Right ventricle myocardium inferior (tissue), 1 donor: ENCODE measurements around the gene ATR. TPM values are rescaled to one million over a fixed set of nuclear protein-coding genes. Genes with fewer than 3 reads are reported as not detected.
"Not testable (repeated sequence)": the region's sequence is repeated elsewhere in the genome, so short reads cannot be mapped to it uniquely, and the experiment has no call there.

ENCODE experiments used
- ATAC-seq: fragments of 200-7000 bp; cut with Tn5 transposase; one replicate; pipeline ENCODE4 v1.9.1; 2020; ENCODE audit warnings: mild to moderate bottlenecking, moderate library complexity
- DNase-seq: peaks from one replicate; pipeline ENCODE4 v3.0.0; 2021; ENCODE audit errors: missing footprints
- intact Hi-C: fragments of 100-400 bp; cut with DNase I; formaldehyde crosslinking; loops from one replicate; pipeline ENCODE4 v1.11.0; 2022
- long read RNA-seq: library from polyadenylated mRNA; unstranded; transcript quantifications from one replicate; pipeline ENCODE4 v2.0.0, GENCODE V29; 2021
- total RNA-seq: library from RNA; stranded (reverse); fragmentation: NEBNext Ultra II Directional; extraction: Animal tissue kit (Norgen Biotek cat#: 25700); gene quantifications from one replicate; pipeline ENCODE4 v1.2.1, GENCODE V29; 2021
- donor health status: DM: no; HTN: yes; CAD: no; lungs with severe emphysema.

Gene ATR
- total RNA-seq = 8.5 TPM
- long read RNA-seq, partial matches to known transcripts = 1 of 2 reads
- long read RNA-seq, other reads (novel, unspliced or antisense) = 1 of 2 reads

DNA sequence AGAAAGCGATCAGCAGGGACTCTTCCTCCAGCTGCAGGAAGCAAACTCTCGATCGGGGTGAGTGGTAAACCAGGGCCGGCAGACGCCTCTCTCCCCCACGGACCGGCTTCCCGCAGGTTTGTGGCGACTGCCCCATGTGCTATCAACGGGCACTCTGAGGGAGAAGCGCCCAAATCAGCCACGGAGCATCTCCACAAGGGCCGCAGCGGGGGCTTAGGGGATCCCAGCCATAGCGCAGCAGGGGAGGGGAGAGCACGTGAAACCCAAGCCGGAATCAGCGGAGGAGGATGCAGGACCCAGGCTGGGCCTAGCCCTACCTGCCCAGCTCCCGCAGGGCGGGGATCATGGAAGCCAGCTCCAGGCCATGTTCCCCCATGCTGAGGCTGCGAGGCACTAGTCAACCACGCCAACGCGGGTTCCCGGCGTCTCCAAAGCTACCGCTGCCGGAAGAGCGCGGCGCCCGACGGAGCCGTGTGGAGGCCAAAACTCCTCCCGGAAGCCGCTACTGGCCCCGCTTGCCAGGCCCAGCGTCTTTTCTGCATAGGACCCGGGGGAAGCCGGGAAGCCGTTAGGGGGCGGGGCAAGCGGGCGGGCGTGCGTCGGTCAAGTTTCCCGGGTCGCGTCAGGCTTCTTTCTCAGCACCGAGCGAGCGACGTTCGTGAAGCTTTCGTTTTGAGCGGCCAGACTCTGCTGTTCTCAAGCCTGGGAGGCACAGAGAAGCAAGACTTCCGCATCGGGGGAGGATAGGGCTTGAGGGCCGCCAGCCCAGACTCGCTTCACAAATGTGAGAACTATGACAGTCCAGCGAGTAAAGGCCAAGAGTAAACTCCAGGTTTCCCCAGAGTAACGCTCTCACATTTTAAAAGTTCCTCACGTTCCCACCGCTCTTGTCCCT is at the start of gene ATR:
Gene ATR (minus strand): TSS at position 405 of the 895 bp plus-strand sequence. CDS start 29 bp downstream, at position 376.
- DNase-seq = peak; percentile 98
- intact Hi-C loops = loop anchor here (5.0 kb wide), 1 partner anchor 424 kb away; the partner anchor contains the start of gene U2SURP
- ATAC-seq = peak; percentile 99

DNA sequence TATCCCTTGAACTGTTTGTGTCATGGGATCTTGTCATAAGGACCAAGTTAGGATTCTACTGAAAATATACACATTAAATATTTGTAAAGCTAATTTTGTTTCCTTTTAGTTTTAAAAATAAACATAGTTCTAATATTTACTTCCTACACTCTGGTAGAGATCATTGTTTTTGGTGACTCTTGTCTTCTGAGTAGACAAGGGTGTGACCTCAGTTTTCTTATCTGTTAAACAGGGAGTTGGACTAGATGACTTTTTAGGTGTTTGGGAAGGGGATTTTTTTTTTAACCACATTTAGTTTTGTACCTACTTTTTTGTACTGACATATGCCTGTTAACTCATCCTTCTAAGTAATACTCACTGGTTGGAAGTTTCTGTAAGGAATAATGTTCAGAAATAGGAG is 48.4 kb upstream of the ATR start:
- intact Hi-C loops = no loop called here
- DNase-seq (no peak), ATAC-seq (no peak)

DNA sequence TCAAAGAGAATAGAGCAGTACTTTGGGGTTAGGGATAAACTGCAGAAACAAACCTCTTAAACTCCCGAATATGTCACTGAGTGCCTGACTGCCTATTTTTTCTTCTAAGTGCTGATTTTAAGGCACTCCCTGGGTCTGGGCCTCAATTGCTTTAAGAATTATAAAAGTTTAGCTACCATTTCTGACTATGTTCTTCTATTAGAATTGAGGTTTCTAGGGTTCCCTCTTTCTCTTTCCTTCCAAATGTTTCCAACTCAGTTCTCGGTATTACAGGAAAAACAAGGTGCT is 46.6 kb upstream of the ATR start:
- intact Hi-C loops = no loop called here
- ATAC-seq = no peak
- DNase-seq = no peak

DNA sequence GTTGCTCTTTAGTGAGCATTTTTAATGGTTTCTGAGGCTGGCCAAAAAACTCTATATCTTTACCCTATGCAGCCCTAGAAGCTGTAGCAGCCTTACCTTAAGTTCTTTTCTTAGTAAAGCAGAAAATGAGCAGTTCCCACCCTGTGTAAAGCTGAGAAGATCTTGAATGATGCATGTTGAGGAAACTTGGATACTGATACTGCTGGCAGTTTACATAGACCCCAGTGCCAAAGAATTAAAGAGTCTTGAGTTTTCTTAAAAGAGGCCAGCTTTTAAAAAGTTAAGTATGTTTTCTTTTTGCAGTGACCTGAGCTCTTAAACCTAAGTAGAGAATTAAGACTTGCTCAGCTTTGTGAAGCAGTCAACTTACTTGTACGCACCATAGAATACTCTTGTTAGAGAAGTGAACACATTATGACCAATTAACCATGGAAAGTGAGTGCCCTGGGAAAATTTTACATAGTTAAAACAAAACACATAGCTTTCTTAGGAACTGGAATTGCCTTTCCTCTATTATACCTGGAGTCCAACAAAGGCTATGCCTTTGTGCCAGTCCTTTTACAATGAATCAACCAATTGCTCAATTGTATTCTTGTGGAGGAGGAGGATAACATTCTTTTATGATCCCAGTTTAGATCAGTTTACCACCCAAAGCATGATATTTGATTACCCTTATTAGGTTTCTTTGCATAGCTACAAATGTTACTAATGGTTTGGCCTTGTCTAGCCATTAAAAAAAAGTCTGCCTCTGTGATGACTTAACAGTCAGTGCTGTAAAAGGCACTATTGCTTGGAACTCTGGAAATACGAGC is 46.0 kb upstream of the ATR start:
- intact Hi-C loops = no loop called here
- DNase-seq (no peak), ATAC-seq (no peak)

DNA sequence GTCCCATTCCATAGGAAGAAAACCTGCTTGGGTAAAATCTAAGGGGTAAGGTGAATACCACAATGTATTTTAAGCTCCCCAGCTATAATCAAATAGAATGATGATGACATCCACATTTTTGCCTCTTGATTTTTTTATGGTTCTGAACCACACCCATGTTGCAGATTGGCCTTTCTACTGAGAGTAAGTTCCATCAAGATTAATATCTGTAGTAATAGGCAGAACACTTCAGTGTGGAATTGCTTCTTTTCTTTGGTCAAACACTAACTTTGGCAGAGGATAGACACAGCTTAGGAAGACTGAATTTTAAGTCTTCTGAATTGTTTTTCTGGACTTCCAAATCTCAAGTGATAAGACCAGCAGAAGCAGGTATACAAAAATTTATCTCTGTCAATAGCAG is 44.7 kb upstream of the ATR start:
- intact Hi-C loops = no loop called here
- DNase-seq = no peak
- ATAC-seq = no peak

DNA sequence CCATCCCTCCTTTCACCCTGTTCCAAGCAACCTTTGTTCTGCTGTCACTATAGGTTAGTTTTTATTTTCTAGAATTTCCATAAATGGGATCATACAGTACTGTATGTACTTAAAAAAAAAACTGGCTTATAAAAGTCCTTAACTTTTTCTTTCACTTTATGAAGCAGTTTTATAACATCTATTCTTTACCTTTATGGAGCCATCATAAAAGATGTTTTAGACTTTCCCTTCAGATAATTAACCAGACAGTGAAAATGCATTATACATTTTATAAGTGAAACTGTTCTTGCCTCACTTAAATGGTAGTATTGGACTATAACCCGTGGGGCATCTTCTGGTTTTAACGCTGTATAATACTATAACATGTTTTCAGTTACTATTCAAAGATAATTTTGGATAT is 43.9 kb upstream of the ATR start:
- DNase-seq (no peak), ATAC-seq (no peak)
- intact Hi-C loops = no loop called here

DNA sequence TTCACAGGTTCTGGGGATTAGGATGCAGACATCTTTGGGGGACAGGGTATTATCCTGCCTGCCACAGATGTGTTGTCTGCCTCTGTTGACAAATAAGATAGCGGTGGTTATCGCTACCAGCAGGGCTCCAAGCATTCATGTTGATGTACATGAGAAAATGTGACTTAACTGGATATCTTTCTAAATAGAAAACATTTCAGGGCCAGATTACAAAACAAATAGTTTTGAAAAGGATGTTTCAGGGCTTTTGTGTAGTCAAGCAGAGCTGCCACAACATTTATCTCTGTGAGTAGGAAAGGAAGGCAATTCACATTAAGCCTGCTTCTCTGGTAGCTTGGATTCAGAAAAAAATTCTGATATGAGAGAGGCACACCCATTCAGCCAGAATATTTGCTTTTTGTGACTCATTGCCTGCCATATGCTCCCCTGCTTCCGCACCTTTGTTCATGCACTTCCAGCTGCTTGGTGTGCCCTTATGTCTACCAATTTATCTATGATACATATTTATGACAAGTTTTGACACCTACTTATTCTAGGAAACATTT is 40.5 kb upstream of the ATR start:
- ATAC-seq = no peak
- DNase-seq = no peak
- intact Hi-C loops = no loop called here

DNA sequence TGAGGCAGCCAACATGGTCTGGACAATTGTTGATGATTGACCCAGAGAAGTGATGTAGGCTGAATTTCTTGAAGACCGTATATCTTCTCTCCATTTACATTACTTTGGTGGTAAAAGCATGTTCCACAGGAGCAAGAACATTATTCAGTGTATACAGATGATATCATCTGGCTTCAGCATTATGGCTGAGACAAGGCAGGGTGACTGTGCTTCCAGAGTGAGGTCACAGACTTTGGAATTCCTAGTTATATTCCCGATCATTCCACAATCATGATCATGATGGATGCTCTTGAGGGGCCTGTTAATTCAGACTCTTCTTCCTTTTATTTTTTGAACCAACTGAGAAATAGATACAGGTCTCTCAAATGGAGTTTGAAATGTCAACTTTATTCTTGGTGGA is 36.6 kb upstream of the ATR start:
- intact Hi-C loops = no loop called here

DNA sequence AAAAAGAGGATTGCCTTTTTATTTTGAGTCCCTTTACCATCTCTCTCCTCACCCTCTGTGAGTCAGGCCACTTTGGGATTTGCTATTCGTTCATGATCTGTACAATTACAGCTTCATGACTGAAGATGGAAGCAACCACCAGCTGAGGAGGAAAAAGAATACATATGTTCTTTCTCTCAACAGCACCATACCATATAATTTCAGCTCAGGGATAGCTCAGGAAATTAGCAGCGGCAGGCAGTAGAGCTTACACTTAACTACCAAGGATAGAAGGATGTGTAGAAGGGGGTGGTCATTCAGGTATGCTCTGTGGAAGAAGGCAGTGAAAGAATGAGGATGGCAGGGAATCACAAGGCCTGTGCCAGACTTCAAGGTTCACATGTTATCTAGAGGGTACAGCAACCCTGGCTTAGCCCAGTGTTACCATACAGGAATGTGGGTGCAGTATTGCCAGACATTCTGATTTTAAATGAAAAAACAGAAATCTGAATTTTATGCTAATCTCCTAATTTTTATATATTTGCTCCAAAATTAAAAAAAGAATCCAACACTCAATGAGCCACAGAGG is 35.6 kb upstream of the ATR start:
- ATAC-seq = no peak
- DNase-seq = no peak
- intact Hi-C loops = no loop called here

More for the DNA sequence above, 36.6 kb upstream of the ATR start:
- DNase-seq (no peak), ATAC-seq (no peak)

DNA sequence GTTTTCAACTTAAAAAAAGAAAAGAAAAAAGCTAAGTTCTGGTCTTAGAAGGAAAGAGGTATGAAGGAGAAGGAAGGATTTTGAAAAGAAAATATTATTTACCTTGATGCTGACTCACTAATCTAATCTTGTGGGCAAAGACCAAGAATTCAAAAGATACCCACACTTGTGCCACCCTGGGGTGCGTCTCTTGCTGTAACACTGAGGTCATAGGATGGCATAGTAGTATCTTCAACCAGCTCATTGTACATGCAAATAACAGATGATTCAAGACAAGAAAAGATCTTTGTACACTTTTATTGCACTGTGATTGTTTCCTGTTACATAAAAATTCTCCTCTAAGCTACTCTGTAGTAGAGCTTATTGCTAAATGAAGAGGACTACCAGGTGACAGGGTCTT is 35.0 kb upstream of the ATR start:
- intact Hi-C loops = no loop called here
- no peak for ATAC-seq
- no peak for DNase-seq

DNA sequence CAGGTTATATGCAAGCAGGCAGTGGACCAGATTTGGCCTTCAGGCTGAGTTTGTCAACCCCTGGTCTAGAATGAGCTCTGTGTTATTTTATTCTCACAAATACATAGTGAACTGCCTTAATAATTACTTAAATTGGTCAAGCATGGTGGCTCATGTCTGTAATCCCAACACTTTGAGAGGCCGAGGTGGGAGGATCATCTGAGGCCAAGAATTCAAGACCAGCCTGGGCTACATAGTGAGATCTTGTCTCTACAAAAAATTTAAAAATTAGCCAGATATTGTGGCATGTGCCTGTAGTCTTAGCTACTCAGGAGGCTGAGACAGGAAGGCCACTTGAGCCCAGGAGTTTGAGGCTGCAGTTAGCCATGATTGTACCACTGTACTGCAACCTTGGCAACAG is 32.7 kb upstream of the ATR start:
- DNase-seq = no peak
- intact Hi-C loops = no loop called here
- ATAC-seq = no peak

DNA sequence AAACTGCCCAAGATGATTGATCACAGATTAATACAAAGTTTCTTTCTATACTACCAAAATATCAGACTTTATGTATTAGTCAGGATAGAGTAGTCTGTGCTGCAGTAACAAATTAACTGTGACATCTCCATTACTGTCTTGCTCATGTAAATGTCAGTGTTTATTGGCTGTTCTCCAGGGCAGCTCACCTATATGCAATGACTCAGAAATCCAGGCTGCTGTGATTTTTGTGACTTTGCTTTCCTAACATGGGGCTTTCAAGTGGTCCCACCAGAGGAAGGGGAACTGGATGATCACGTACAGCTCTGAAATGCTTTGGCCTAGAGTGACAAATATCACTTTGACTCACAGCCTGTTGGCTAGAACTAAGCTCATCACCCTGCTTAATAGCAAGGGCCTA is 30.6 kb upstream of the ATR start:
- intact Hi-C loops = no loop called here
- ATAC-seq (no peak), DNase-seq (no peak)

DNA sequence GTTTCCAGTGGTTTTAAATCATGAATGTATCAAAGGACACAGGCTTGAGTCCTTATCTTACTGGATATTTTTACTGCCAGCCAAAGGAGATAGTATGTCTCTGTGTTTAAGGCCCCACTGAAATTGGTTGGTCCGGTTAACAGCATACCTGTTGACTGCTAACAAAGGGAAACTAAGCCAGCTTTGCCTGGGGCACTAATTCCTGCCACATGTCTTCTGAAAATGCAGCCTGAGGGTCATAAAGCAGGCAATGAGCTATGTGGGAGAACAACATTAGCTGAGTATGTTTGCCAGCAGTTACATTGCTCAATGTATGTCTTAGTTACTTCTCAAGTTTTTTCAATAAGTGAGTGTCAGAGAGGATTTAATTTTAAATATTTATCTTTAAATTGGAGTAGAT is 30.1 kb upstream of the ATR start:
- ATAC-seq (no peak), DNase-seq (no peak)
- intact Hi-C loops = no loop called here

DNA sequence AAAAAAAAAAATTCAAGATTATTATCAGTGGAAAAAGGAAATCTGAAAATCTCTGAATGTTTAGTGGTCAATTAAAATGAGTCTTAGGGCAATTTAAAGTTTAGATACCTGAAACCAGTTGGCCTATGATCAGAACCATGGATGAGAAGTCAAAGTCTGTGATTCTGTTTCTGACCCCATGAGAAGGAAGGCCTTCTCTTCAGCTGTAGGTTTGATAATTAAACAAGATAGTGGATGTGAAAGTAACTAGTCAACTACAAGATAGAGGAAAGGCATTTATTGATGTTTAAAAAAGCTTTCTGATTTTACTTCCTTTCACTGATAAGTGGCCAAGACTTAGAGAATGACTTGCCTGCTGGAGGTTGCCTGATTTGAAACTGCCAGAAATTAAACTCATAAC is 26.4 kb upstream of the ATR start:
- intact Hi-C loops = no loop called here
- ATAC-seq = no peak
- DNase-seq = no peak

DNA sequence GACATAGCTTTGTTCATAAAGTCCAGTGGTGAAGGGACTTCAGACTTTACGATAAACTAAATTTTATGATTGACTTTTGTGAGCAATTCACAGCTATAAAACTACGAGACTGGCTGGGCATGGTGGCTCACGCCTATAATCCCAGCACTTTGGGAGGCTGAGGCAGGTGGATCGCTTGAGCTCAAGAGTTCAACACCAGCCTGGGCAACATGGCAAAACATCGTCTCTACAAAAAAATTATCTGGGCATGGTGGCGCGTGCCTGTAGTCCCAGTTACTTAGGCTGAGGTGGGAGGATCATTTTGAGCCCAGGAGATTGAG is 24.8 kb upstream of the ATR start:
- intact Hi-C loops, ATAC-seq: not testable (repeated sequence)

DNA sequence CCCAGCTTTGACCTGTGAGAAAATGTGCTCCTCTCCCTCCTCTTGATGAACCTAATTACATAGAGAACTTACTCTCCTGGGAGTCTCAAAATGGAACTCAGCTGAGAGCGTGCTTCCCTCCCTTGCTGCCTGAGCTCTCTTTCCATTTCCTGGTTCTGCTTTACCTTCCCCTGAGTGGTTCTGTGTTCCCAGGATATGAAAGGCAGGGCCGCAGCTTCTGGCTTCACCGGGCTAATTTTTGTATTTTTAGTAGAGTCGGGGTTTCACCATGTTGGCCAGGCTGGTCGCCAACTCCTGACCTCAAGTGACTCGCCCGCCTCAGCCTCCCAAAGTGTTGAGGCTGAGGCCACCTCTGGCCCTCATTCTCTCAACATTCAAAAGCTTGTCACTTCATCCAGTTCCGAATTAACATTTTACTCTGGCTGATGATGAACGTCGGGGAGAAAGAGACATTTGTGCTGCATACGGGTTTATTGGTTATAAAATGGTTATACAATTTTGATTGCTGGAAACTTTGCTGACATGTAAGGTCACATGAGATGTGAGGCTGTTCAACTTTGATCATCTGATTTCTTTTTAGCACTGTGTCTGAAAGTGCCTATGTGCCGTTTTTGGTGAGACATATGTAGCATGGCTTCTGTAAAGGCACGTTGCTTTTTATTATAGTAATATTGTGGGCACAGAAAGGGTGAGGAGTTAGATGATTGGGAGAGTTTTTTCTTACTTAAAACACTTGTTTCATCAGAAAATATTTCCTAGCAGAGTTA is 24.3 kb upstream of the ATR start:
- ATAC-seq (no peak), DNase-seq (no peak)
- intact Hi-C loops = no loop called here

More for the DNA sequence above, 24.8 kb upstream of the ATR start:
- not testable (repeated sequence) for DNase-seq

DNA sequence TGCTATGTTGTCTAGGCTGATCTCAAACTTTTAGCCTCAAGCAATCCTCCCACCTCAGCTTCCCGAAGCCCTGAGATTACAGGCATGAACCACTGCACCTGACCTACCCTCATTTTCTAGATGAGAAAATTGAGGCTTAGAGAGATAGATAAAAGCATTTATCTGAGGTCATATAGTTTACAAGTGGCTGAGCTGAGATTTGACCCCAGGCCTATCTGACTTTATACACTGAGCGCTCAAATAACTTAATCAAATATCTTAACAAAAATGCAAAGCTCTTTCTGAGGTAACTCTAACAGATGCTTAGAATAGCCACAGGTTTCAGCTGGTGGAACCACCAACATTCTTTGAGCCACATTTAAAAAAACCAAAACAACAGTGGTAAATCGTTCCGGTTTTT is 23.2 kb upstream of the ATR start:
- ATAC-seq = no peak

DNA sequence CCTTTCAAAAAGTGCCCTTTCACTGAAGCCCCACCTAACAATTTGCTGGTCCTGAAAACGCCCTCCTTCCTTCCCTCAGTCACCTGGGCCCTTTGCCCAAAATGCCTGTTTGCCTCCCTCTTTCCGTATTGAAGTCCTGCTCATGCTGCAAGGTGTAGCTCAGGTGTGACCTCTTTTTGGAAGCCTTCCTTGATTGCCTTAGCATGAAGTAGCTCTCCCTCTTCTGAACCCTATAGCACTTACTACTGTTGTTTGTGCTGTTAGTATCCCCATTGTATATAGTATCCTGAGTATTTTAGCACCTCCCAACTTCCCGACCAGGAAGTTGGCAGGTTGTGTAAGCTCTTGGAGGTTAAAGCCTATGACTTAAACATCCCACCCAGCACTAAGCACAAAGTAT is 19.4 kb upstream of the ATR start:
- no peak for ATAC-seq
- intact Hi-C loops = loop anchor here (5.0 kb wide), 2 partner anchors 124 to 404 kb away; partner anchors contain the start of genes TRPC1 and U2SURP
- DNase-seq = no peak

More for the DNA sequence above, 23.2 kb upstream of the ATR start:
- intact Hi-C loops = no loop called here
- DNase-seq = no peak

DNA sequence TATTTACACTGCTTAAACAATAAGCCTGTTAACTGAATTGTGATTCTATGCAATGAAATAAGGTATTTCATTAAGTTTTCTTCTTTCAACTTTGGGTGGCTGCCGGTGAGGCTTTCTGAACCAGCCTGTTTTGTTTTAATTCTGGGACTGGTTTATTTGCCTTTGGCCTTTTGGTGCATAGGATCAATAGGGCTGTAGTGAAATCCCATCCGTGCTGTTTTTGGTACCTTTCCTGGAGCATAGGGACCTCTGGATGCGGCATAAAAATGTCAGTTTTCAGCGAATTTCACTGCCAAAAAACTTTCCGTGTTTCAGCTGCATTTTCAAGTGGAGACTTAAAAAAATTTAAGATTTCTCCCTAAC is 18.2 kb upstream of the ATR start:
- intact Hi-C loops = loop anchor here (5.0 kb wide), 2 partner anchors 126 to 406 kb away; partner anchors contain the start of genes TRPC1 and U2SURP
- ATAC-seq = no peak
- no peak for DNase-seq
